NCI-H2029 treated with DMSO at 0.1 percent for 48 hours (cell line): ENCODE measurements around the gene GAK.
"Not testable (repeated sequence)": the region's sequence is repeated elsewhere in the genome, so short reads cannot be mapped to it uniquely, and the experiment has no call there.

ENCODE experiments used
- DNase-seq: peaks from one replicate; lab custom pipeline; 2025; lab: John Stamatoyannopoulos, UW

Gene GAK

DNA sequence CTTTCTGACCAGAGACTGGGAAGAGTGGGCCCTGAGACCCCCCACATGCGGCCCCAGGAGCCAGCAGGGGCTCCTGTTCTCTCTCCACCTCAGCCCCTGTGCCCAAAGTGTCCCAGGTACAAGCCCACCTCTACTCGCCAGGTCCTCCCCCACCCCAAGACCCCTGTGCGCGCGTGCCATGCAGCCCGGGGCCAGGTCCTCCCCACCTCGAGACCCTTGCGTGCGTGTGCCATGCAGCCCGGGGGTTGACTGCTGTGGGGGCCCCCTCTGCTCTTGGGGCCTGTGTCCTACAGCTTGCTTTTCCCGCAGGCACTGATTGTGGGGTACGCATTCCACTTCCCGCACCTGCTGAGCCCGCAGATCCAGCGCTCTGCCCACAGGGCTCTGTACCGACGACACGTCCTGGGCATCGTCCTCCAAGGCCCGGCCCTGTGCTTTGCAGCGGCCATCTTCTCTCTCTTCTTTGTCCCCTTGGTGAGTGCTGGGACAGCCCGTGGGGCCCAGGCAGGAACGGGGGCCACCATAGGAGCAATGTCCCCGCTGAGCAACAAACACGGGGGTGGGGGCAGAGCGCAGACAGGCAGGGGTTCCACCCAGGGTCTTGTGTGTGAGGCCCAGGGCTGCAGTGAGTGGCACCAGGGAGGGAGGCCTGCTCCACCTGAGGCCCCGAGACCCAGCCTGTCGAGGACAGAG is 20.9 kb upstream of the GAK start:
- DNase-seq, result no peak

DNA sequence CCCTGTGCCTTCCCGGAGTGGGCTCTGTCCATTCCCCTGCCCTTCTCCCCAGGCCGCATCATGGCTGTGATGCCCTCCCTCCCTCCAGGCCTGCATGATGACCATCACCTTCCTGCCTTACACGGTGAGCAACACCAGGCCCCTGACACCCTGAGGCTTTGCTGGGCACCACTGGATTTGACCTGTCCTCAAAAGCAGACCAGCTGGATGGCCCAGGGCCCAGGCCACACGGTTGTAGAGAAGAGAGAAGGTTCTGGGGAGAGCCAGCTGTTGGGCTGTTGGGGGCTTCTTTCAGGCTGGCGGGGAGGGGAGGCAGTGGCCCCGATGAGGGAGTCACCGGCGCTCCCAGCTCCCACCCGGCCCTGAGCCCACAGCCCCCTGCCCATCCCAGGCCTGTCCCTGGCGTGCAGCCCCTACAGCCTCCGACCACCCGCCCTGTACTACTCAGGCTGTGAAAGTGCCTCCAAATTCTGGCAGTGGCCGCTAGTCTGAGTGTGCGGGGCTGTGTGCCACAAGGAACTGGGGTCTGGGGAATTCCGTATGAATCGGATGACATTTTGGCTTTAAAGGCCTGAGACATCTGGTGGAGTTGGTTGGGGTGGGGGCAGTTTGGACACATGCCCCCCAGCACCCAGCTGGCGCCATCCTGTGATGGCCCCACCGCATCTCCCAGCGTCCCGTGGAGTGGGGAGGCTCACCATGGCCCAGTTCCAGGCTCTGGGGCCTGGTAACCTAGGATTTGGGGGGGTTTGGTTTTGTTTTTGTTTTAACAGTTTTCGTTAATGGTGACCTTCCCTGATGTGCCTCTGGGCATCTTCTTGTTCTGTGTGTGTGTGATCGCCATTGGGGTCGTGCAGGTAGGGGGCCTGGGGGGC is 19.7 kb upstream of the GAK start:
- DNase-seq, result no peak

DNA sequence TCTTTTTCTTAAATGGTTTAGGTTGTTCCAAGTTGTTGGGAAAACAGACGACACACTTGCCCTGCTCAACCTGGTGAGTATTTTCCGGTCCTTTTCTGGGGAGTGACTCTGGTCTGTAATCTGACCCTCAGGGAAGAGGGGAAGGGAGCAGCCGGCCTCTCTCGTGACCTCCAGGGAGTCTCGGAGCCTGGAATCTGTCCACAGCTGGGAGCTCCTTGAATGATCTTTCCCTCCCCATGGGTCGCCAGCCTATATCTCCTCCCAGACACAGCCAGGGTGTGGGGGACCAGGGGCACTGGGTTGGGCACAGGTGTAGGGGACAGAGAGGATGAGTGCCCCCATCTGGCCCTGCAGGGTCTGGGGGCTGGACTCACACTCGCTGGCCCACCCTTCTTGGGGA is 19.1 kb upstream of the GAK start:
- no peak for DNase-seq

DNA sequence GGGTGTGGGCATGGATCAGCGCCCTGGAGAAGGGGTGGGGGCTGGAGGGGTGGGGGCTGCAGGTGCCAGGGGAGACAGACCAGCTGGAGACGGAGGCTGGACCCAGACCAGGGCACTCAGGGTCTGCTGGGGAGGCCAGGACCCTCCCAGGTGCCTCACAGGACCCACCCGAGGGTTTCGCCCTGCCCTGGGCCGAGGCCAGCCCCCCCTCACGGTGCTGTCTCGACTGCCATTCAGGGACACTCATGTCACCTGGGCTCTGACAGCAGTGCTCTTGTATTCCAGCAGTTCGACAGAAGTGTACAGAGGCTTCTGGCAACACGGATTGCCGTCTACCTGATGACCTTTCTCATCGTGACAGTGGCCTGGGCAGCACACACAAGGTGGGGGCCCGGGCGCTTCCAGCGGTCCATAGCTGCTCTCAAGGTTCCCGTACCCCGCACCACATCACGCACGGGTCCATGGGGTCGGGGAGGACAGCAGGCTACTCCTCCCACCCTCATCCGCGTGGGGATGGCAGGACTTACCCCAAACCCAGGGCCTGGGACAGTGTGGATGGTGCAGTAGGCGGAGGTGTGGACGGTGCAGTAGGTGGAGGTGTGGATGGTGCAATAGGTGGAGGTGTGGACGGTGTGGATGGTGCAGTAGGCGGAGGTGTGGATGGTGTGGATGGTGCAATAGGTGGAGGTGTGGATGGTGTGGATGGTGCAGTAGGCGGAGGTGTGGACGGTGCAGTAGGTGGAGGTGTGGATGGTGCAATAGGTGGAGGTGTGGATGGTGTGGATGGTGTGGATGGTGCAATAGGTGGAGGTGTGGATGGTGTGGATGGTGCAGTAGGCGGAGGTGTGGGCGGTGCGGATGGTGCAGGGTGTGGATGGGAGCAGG is 18.3 kb upstream of the GAK start:
- DNase-seq, result no peak

DNA sequence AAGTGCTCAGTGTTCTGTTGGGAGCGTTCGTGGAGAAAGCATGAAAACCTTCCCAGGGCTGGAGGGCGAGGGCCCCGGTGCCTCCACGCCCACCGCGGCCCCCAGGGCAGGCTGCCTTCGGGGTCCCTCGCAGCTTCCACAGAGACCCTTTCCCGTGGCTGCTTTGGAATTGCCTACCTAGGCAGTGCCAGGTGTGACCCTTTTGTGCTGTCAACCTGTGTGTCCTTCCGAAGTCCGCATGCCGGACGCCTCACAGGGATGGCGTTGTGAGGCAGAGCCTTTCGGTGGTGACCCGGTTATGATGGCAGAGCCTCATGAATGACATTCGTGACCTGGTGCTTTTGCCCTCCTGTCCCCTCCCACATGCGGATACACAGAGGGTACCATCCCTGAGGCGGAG is 17.5 kb upstream of the GAK start:
- DNase-seq, result no peak

DNA sequence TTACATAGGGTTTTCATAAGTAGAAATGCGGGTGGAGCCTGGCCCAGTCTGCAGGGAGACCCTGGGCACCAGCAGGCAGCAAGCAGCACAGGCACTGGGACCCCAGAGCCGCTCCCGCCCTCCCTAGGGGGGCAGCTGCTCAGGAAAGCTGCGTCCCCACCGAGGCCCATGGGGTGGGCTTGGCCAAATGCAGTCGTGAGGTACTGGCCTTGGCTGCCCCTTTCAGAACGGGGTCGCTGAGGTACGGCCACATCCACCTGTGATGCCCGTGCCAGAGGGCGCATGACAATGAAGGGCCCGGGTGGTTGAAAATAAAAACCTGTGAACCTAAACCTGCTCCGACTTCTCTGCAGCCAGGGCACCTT is 16.8 kb upstream of the GAK start:
- DNase-seq, result no peak

DNA sequence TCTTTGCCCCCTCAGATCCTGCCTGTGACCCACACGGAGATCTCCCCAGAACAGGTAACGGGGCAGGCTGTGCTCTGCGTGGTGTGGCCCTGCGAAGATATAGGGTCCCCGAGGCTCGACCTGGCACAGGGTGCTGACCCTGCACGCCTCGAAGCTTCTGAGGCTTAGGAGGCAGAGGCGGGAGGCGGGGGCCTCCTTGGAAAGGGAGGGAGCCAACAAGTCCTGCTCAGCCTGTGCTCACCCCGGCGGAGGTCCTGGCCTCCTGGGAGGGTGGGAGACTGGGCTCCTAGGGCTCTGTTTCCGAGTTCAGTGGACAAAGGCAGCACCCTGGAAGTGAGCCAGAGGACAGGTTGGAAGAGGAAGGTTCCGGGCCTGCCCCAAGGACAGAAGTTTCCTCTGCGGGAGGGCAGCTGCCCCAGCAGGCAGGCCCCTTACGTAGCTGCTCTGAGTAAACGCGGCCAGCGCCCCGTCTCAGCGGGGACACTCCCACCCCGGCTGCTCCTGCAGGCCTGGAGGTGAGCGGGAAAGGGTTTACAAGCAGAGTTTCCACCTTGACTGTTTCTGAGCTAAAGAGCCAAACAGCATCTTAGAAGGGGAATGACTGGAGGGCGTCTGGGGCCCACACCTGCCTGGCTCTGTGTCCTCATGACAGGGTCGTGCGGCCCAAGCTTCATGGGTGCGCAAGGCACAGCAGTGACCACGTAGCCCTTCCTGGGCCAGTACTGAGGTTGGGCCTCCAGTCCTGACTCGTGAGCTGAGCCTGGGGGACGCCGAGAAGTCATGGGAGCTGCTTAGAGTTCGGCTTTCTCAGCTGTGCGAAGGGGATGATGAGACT is 16.2 kb upstream of the GAK start:
- no peak for DNase-seq

DNA sequence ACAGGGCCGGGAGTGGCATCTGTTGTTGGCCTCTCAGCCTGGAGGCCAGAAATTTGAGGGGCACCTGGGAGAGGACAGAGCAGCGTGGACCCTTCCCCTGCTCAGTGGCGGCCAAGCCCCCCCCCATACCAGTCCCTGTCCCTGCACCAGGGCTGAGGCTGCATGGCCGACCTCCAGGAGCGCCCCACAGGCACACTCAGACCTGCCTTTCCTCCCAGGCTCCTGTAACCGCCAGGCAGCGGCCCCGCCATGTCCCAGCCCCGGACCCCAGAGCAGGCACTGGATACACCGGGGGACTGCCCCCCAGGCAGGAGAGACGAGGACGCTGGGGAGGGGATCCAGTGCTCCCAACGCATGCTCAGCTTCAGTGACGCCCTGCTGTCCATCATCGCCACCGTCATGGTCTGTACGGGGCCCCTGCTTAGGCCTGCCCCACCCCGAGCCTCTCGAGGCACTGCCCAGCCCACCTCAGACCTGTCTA is 15.4 kb upstream of the GAK start:
- DNase-seq, result no peak

DNA sequence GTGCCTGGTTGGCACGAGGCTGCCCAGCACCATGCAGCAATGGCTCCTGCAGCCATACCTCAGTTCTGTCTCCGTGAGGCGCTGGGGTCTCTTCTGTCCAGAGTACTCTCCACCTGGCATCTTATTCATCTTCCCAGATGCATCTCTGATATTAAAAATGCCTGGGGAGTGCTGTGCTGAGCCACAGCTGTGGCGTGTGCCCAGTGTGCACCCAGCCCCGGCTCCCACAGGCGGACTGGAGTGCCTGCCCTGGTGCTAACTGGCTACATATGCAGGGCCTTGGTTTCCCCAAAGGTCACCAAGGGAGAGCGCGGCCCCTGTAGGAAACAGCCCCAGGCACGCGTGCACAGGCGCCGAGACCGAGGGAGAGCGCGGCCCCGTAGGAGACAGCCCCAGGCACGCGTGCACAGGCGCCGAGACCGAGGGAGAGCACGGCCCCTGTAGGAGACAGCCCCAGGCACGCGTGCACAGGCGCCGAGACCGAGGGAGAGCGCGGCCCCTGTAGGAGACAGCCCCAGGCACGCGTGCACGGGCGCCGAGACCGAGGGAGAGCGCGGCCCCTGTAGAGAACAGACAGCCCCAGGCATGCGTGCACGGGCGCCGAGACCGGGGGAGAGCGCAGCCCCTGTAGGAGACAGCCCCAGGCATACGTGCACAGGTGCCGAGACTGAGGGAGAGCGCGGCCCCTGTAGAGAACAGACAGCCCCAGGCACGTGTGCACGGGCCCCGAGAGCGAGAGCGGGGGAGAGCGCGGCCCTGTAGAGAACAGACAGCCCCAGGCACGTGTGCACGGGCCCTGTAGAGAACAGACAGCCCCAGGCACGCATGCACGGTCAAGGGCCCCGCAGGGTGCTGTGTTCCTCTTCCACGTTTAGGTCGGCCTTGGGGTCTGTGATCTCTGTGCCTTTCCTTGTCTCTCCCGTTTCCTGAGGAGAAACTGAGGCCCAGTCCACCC is 14.7 kb upstream of the GAK start:
- no peak for DNase-seq

DNA sequence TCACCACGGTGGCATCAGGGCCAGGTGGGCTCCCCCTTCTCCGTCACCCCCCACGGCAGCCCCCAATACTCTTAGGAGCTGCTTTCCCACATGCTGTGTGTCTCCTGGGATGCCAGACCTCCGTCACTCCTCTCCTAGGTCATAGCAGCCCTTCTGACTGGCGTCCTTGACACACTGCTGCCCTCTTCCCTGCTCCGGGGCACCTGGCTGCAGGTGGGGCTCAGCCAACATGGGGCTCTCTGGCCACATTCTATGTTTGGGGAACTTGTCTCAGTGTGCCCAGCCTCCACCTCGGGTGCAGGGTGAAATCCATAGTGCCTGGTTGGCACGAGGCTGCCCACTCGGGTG is 14.0 kb upstream of the GAK start:
- no peak for DNase-seq

DNA sequence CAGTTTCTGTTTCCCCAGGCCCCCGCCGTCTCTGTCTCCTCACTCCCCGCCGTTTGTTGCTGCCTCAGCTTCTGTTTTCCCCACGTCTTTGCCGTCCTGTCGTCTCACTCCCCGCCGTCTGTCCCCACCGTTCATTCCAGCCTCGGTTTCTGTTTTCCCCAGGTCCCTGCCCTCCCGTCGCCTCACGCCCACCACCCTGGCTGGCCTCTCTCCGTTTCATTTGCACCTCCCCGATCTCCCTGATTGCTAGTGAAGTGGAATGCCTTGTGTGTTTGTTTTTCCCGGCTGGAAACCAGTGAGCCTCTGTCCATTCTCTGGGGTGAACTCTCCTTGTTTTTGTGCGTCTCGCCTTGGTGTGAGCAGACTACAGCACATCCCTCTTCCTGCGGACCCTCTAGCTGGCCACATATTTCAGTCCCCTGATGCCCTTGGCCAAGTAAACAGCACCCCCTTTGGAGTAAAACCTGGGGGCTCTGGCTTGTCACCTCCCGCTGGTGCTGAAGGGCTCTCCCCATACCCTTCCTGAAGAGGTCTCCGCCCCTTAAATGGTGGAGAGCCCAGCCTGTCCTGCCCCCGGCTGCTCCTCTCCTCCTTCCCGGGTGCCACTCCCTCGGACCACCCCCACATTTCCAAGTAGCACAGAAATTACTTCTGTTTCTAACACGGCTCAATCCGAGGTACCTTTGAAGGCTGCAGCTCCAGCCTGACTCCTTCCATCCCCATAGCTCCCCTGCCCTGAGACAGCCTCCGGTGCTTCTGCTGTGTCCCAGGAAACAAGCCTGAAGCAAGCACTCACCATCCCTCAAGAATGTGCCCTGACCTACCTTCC is 13.4 kb upstream of the GAK start:
- DNase-seq, result no peak

DNA sequence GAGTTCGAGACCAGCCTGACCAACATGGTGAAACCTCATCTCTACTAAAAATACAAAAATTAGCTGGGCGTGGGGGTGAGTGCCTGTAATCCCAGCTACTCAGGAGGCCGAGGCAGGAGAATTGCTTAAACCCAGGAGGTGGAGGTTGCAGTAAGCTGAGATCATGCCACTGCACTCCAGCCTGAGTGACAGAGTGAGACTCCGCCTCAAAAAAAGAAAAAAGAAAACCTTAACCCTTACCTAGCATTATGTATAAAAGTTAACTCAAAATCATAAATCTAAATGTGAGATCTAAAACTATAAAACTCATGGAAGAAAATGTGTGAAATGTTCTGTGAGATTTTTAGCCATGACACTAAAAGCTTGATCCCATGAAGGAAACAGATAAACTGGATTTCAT is 7.4 kb upstream of the GAK start:
- DNase-seq, result not testable (repeated sequence)

DNA sequence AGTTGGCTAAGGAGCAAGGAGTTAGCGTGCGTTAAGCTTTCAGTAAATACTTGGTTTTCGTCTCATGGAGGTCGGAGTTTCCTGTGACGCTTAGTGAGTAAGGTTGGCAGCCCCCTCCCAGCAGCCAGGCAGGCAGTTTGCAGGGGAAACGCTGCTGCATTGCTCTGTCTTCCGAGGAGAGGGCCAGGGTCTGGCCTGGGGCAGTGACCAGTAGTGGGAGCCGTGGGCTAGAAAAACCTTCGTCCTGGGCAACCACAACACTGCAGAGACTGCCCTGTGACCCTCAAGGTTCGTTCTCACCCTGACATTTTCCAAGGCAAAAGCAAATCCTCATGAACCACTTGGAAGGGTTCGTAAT is 576 bp upstream of the GAK start:
- no peak for DNase-seq

DNA sequence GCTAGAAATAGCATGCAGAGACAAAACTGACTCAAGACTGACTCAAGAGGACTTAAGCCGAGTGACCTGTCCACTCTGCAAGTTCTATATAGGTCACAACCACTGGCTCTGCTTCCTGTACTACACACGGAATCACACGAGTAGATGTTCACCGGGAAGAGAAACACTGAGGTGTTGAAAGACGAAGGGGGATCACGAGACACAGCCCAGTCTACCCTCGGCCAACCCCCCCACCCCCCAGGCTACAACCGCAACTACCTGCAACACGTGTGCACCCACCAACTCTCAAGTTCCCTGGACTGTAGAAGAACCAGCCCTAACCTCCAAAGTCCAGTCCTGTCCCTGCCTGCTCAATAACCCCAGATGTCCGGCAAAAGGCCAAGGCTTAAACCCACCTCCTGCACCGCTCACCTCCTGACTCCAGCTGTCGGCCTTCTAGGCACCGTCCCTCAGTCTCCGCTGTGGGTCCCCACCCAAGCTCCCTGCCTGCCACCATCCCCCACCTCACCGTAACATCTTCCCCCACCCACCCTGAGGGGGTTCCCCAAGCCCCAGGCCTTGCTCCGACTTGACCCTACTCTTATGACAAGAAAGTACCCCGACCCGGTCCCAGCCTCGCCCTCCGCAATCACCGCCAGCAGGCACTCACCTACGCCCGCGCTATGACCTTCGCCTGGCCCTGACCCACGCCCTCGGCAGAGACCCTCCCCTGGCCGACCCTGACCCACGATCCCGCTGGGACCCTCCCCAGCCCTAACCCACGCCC is 739 bp downstream of the GAK start:
- no peak for DNase-seq

DNA sequence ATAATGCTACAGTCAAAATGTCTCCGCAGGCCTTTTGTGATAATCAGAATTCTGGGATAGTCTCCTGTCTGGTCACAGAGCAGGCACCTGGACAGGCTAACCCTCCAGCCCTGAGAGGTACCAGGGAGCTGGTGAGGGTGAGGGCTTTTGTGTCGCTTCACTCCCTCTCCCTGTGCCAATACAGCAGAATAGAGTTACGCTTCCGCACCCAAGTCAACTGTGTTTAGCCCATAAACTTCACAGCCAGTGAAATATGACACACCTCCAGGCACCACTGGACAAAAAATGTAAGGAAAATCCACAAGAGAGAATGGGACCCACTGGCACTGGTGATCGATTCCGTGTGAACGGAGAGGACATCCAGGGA is 1.3 kb downstream of the GAK start:
- no peak for DNase-seq

DNA sequence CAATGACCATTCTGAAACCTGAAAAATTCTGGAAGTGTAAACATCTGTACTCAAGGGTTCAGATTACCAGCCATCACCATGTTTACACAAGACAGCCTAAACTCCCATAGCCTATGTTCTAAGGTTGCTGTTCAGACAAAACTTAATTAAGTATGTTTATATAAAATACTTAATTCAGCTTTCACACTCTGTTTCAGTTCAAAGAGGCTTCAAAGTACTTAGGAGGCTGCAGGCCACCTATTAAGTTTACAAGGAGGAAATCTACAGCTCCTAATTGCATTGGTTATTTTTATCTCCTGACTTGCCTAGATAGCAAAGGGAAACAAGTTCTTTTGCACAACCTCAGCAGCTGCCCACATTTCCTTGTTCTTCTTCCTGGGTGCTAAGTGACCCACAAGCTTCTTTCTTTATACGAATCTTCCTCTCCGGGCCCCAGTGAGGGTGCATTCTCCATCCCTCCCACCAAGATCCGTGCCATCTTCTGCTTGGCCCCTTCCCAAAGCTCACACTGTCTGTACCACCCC is 2.0 kb downstream of the GAK start:
- DNase-seq, result peak; percentile 5

DNA sequence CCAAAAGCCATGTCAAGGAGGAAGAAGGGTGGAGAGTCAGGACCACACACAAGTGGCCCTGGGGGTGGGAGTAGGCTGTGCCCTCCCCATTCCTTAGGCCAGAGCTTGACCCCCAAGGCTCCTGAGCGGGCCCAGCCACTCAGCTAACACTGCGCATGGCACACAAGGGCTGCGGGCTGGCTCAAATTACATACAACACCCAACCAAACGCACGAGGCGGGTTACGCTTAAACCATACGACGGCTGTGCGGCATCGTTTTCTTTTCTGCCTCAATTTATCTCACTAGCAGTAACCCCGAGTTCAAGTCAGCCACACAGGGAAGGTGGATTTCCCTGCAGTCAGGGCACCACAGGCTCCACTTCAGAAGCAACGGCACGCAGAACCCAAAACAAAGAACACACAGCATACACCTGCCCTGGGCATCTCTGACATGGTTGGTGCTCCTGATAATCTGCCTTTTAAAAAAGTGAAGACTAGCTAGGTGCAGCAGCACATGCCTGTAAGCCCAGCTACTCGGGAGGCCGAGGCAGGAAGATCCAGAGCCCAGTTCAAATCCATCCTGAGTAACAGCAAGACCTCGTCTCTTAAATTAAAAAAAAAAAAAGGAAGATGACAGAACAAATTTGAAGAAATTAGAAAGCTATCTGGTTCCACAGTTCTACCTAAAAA is 2.9 kb downstream of the GAK start:
- DNase-seq, result no peak

DNA sequence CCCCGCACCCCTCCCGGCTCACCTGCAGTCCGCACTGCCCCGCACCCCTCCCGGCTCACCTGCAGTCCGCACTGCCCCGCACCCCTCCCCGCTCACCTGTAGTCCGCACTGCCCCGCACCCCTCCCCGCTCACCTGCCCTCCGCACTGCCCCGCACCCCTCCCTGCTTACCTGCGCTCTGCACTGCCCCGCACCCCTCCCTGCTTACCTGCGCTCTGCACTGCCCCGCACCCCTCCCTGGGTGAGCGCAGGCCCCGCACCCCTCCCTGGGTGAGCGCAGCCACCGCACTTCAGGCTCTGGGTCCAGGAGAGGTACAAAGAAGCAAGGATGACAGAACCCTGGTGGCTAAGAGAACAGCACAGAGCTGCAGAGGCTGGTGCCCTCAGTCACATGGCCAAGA is 4.5 kb downstream of the GAK start:
- DNase-seq, result not testable (repeated sequence)
